ENCODE results near the gene NPRL2. TPM values are rescaled to one million over a fixed set of nuclear protein-coding genes. Genes with fewer than 3 reads are reported as not detected.
A peak's percentile ranks its signal among the peaks of the same experiment; 100 is the strongest.

NPRL2 gene
- total RNA-seq, 2 donors from 2014 or later: 27.0 to 30.9 TPM

DNA sequence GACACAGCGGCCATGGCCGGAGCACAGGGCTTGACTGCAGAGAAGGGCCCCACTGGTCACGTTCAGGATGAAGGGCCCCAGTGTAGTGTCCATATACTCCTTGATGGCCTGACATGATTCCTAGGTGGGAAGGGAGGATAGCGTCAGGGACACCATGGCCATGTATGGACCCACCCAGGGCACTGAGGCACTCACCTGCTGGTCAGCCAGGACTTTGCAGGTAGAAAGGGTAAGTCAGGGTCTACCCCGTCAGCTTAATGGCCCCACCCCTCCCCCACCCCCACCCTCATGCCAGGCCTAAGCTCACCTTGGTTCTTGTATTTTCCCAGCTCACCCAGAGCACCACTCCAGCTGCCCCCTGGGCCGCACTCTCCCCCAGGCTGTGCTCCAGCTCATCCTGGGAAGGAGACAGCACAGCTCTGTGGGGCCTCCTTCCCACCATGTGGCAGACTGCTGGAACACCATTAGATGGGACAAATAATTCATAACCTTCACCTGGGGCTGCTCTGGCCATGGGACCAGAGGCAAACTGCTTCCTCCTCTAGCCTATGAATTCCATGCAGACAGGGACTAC, 49.8 kb downstream of the NPRL2 start:
- no peak for ATAC-seq
- Histone ChIP-seq H3K9me3 (no peaks in the 10 kb centered on the region), H3K27ac (peak overlapping the region; percentile 65 to 91 (median 85)), H3K36me3 (replicated peaks in 1 of 2; ENCODE audit: insufficient read depth in 1 of 2, low read depth in 2 of 2) (no peaks in the 10 kb centered on the region), H3K27me3 (no peaks in the 10 kb centered on the region), H3K4me3 (no peak overlapping the region), H3K4me1 (peaks cover 58% of the 10 kb centered on the region)
- intact Hi-C loops (cut with DNase I): no loop called here
- 95 to 96% methylated on average over 4 to 6 of the region's 6 CpGs for WGBS, 2 donors
- no peak for DNase-seq
- TF ChIP-seq, protein P1, sequence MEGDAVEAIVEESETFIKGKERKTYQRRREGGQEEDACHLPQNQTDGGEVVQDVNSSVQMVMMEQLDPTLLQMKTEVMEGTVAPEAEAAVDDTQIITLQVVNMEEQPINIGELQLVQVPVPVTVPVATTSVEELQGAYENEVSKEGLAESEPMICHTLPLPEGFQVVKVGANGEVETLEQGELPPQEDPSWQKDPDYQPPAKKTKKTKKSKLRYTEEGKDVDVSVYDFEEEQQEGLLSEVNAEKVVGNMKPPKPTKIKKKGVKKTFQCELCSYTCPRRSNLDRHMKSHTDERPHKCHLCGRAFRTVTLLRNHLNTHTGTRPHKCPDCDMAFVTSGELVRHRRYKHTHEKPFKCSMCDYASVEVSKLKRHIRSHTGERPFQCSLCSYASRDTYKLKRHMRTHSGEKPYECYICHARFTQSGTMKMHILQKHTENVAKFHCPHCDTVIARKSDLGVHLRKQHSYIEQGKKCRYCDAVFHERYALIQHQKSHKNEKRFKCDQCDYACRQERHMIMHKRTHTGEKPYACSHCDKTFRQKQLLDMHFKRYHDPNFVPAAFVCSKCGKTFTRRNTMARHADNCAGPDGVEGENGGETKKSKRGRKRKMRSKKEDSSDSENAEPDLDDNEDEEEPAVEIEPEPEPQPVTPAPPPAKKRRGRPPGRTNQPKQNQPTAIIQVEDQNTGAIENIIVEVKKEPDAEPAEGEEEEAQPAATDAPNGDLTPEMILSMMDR (IDR thresholded peaks at IDR 0.05): no peak
- TF ChIP-seq POLR2A (IDR thresholded peaks at IDR 0.05): no peak

DNA sequence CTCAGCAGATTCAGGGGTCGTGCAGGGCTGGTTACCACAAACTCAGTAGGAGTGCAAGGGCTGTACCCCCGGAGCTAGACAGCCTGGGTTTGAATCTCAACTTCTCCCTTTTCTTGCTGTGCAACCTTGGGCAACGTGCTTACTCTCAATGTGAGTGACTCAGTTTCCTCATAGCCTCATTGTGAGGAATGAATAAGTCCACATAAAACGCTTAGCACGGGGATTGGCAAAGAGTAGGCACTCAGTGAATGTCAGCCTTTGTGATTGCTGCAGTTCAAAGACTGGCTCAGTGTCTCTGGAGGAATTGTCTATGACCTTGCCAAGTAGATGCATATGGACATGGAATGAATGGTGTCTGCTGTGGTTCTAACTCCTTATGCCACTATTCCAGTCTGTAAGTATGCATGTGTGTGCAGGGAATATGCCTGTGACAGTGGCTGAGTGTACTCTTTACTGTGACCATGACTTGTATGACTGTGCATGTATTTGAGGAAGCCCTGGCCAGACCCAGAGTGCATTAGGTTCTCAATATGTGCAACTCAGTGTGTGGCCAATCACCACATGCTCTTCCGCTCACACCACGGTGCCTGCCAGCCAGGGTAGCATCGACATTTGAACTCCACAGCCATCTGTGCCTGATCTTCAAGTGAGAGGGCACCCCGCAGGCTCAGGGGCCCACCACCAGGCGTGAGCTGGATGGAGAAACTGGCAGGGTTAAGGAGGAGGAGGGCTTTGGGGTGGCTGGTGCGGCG, 50.5 kb downstream of the NPRL2 start:
- H3K36me3 ChIP-seq (replicated peaks in 1 of 2; ENCODE audit: insufficient read depth in 1 of 2, low read depth in 2 of 2): no peaks in the 10 kb centered on the region
- H3K4me1 ChIP-seq: peaks cover 58% of the 10 kb centered on the region
- H3K27me3 ChIP-seq: no peaks in the 10 kb centered on the region
- no peak overlapping the region for H3K4me3 ChIP-seq
- peak overlapping the region; percentile 65 to 91 (median 85) for H3K27ac ChIP-seq
- H3K9me3 ChIP-seq: no peaks in the 10 kb centered on the region
- intact Hi-C loops (cut with DNase I): no loop called here
- peak in 2 of 4 donors; percentile 38 to 60 for DNase-seq
- ATAC-seq: no peak
- WGBS, 2 donors: 29 to 46% methylated on average over 7 to 12 of the region's 12 CpGs
- no peak for TF ChIP-seq POLR2A (IDR thresholded peaks at IDR 0.05)
- TF ChIP-seq, protein P1 (IDR thresholded peaks at IDR 0.05): no peak

DNA sequence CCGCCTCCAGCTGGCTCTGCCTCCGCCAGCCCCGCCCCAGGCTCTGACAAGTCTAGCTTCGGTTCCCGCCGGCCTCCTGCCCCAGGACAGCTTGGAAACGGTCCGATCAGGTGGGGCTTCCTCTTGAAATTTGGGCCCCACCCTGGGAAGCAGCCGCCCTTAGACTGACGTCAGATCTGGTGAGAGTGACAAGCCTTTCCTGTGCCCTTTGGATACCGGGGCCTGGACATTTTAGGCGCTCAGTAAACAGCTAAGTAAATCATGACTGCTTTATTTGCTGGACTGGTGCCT, 51.0 kb downstream of the NPRL2 start:
- Histone ChIP-seq H3K27me3 (no peaks in the 10 kb centered on the region), H3K4me3 (no peak overlapping the region), H3K27ac (peak overlapping the region; percentile 65 to 91 (median 85)), H3K36me3 (replicated peaks in 1 of 2; ENCODE audit: insufficient read depth in 1 of 2, low read depth in 2 of 2) (no peaks in the 10 kb centered on the region), H3K4me1 (peaks cover 58% of the 10 kb centered on the region), H3K9me3 (no peaks in the 10 kb centered on the region)
- 0% methylated on average over 2 to 12 of the region's 12 CpGs for WGBS, 2 donors
- no peak for ATAC-seq
- intact Hi-C loops (cut with DNase I): no loop called here
- DNase-seq: no peak
- TF ChIP-seq POLR2A (IDR thresholded peaks at IDR 0.05): no peak
- TF ChIP-seq, protein P1 (IDR thresholded peaks at IDR 0.05): no peak

DNA sequence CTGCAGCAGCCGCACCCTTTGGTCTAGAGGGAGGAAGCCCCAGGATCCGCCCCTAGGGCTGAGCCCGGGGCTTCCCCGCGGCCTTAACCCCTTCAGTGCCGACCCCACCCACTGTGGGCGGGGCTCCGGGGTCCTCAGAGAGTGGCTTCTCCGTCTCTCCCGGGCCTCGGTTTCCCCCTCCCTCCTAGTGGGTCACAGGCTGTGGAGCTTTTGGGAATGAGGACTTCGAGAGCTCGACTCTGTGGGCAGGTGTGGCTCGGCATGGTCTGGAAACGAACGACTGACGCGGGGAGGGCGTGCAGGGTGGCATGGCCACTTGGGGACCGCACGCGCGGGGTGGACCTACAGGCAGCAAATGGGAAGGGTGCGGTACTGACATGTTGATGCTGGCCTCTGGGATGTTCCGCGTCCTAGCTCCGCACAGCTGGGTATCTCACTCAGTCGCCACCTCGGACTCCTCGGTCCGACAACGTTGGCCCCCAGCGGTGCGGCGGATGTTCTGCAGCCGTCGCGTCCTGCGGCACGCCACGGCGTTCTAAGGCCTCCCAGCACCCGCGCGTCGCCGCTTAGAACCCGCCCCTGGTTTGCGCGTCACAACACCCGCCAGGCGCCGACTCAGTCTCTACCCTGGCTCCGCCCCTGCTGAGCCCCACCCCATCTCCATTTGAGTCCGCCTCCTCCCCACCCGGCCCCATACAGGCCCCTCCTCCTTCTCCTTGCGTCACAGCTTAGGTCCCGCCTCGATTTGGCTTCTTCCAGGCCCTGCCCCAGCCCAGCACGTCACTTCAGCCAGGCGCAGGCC, 51.5 kb downstream of the NPRL2 start, which contains the start of the genes HYAL3 and NAA80:
Gene HYAL3, minus strand, starts transcription at position 570 of the 802 bp plus-strand sequence. CDS start 3,803 bp downstream, outside the sequence.
Gene NAA80, minus strand, starts transcription at position 570 of the 802 bp plus-strand sequence. CDS start 1,942 bp downstream, outside the sequence.
- TF ChIP-seq, protein P1 (IDR thresholded peaks at IDR 0.05): peak in 6 of 7 experiments; percentile 24 to 71 (median 58)
- peak; percentile 92 to 96 (median 96) for TF ChIP-seq POLR2A (IDR thresholded peaks at IDR 0.05)
- H3K4me3 ChIP-seq: peak within 1 kb of the TSS; percentile 11 to 24
- no peaks in the 10 kb centered on the region for H3K9me3 ChIP-seq
- ATAC-seq (peak; percentile 88), DNase-seq (peak; percentile 99 to 100 (median 100))
- H3K27ac ChIP-seq: peak within 1 kb of the TSS; percentile 77 to 91 (median 85)
- no peaks in the 10 kb centered on the region for H3K36me3 ChIP-seq (replicated peaks in 1 of 2; ENCODE audit: insufficient read depth in 1 of 2, low read depth in 2 of 2)
- intact Hi-C loops (cut with DNase I): no loop called here
- WGBS, 2 donors: 0 to 3% methylated on average over 13 to 61 of the region's 61 CpGs
- H3K27me3 ChIP-seq: no peaks in the 10 kb centered on the region
- peaks cover 58% of the 10 kb centered on the region for H3K4me1 ChIP-seq

Data from body of pancreas (tissue), 4 donors.